H1 (cell line): ENCODE data around the gene GIN1. TPM values are rescaled to one million over a fixed set of nuclear protein-coding genes. Genes with fewer than 3 reads are reported as not detected.

Experiments
- ASH2L ChIP-seq: fragments of 200-600, 300-600 bp; sonication (generic); IDR thresholded peaks from one replicate; pipeline ENCODE4 v1.7.1; 2017; ENCODE audit warnings: low read length
- CREB1 ChIP-seq: IDR thresholded peaks from 2 replicates; pipeline ENCODE4 v1.6.1; 2012; ENCODE audit warnings: inconsistent platforms
- CTCF ChIP-seq, 3 experiments: IDR thresholded peaks; 1 replicate in 2 of 3; 2 replicates in 1 of 3; pipeline versions ENCODE4 v1.5.1 to v1.6.1; 2011; ENCODE audit warnings: low read length in 3 of 3, mild to moderate bottlenecking in 3 of 3, inconsistent platforms in 2 of 3, low read depth in 1 of 3, moderate library complexity in 1 of 3; ENCODE audit not compliant: insufficient read depth in 1 of 3; ENCODE audit errors: control extremely low read depth in 1 of 3
- GTF2F1 ChIP-seq: IDR thresholded peaks from 2 replicates; pipeline ENCODE4 v1.6.1; 2012; ENCODE audit warnings: low read depth, low read length, improper control_type of control experiment, borderline replicate concordance
- JUN ChIP-seq: IDR thresholded peaks from 2 replicates; pipeline ENCODE4 v1.6.1; 2011; ENCODE audit warnings: low read depth, mild to moderate bottlenecking, improper control_type of control experiment, low read length
- KDM1A ChIP-seq: fragments of 200-600, 300-600 bp; sonication (generic); IDR thresholded peaks from 2 replicates; pipeline ENCODE4 v1.7.1; 2016; ENCODE audit warnings: mild to moderate bottlenecking, low read length, borderline replicate concordance
- KDM4A ChIP-seq: IDR thresholded peaks from one replicate; pipeline ENCODE4 v1.7.1; 2012; ENCODE audit warnings: low read depth, mild to moderate bottlenecking, moderate library complexity, low read length, inconsistent platforms; ENCODE audit not compliant: severe bottlenecking
- KDM5A ChIP-seq: fragments of 200-600 bp; IDR thresholded peaks from 2 replicates; pipeline ENCODE4 v1.7.1; 2012; ENCODE audit warnings: mild to moderate bottlenecking, low read length, inconsistent platforms, mixed read lengths
- NRF1 ChIP-seq: IDR thresholded peaks from 2 replicates; pipeline ENCODE4 v1.6.1; 2011; ENCODE audit warnings: mild to moderate bottlenecking, low read depth, low read length, improper control_type of control experiment
- POLR2AphosphoS5 ChIP-seq: IDR thresholded peaks from 2 replicates; pipeline ENCODE4 v1.6.1; 2011; ENCODE audit warnings: low read depth, low read length
- RAD21 ChIP-seq, 2 experiments: IDR thresholded peaks in 1 of 2; conservative IDR thresholded peaks in 1 of 2; 2 replicates each; pipeline ENCODE4 v1.6.1; 2011; ENCODE audit warnings: low read depth in 2 of 2, low read length in 2 of 2, improper control_type of control experiment in 1 of 2, inconsistent platforms in 1 of 2, mild to moderate bottlenecking in 1 of 2, moderate library complexity in 1 of 2
- RBBP5 ChIP-seq: IDR thresholded peaks from 2 replicates; pipeline ENCODE4 v1.7.1; 2012; ENCODE audit warnings: low read depth, mild to moderate bottlenecking, inconsistent platforms, low read length, moderate library complexity, borderline replicate concordance
- RFX5 ChIP-seq: IDR thresholded peaks from 2 replicates; pipeline ENCODE4 v1.6.1; 2011; ENCODE audit warnings: low read depth, low read length, improper control_type of control experiment, borderline replicate concordance
- RNF2 ChIP-seq: fragments of 200-900, 300-1000 bp; sonication (generic); IDR thresholded peaks from 2 replicates; pipeline ENCODE4 v1.7.1; 2016; ENCODE audit warnings: borderline replicate concordance, low read depth, mild to moderate bottlenecking, antibody characterized with exemption, low read length; ENCODE audit not compliant: poor library complexity, severe bottlenecking; ENCODE audit errors: missing control alignments
- SP1 ChIP-seq: IDR thresholded peaks from 2 replicates; pipeline ENCODE4 v1.6.1; 2011; ENCODE audit warnings: low read depth, low read length
- TAF1 ChIP-seq: IDR thresholded peaks from 2 replicates; pipeline ENCODE4 v1.6.1; 2011; ENCODE audit warnings: mild to moderate bottlenecking, low read depth, low read length
- TBP ChIP-seq: IDR thresholded peaks from 2 replicates; pipeline ENCODE4 v1.6.1; 2011; ENCODE audit warnings: low read depth, low read length, improper control_type of control experiment
- ZNF274 ChIP-seq: IDR thresholded peaks from 2 replicates; pipeline ENCODE4 v1.7.0; 2012; ENCODE audit warnings: low read length, borderline replicate concordance; ENCODE audit errors: extremely low read depth
- polyA plus RNA-seq, 7 experiments: library from polyadenylated mRNA; depleted of rRNA in 3 of 7; stranded (reverse) in 5 of 7; unstranded in 2 of 7; fragments of >200 nt in 5 of 7; fragments of 200-250 nt in 2 of 7; gene quantifications; 1 replicate in 5 of 7; 2 replicates in 1 of 7; 4 replicates in 1 of 7; pipeline versions ENCODE4 v1.2.1 to v1.2.3, GENCODE V29; 2011 to 2013; ENCODE audit warnings: missing spikeins in 2 of 7, mixed read lengths in 2 of 7
- total RNA-seq: library from RNA; stranded (reverse); fragmentation: NEBNext Ultra II Directional; extraction: Animal tissue kit (Norgen Biotek cat#: 25700); gene quantifications from 2 replicates; pipeline ENCODE4 v1.2.1, GENCODE V29; 2021
- TF ChIP-seq, protein P1 (sequence below): IDR thresholded peaks from 2 replicates; pipeline ENCODE4 v1.6.1; 2012; ENCODE audit warnings: inconsistent platforms

GIN1 gene
- total and polyA plus RNA-seq, 2 of the 8 experiments (the other 6 are each of a cell fraction or from before 2014, with no cell fraction given), result 1.9 to 7.1 TPM

- no peak for TF ChIP-seq KDM1A
- TF ChIP-seq TBP, result peak; percentile 88
- TF ChIP-seq KDM5A, result peak; percentile 53; the same call in 1 of the 2 replicates
- TF ChIP-seq TAF1, result peak; percentile 93
- peak; percentile 84 for TF ChIP-seq SP1
- peak; percentile 73 for TF ChIP-seq CREB1
- TF ChIP-seq KDM4A, result peak; percentile 56
- TF ChIP-seq NRF1, result no peak
- peak; percentile 59; the same call in 1 of the 2 replicates for TF ChIP-seq RBBP5
- TF ChIP-seq, protein P1, sequence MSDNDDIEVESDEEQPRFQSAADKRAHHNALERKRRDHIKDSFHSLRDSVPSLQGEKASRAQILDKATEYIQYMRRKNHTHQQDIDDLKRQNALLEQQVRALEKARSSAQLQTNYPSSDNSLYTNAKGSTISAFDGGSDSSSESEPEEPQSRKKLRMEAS, result peak; percentile 80
- TF ChIP-seq JUN, result no peak
- TF ChIP-seq RFX5, result peak; percentile 8; the same call in 1 of the 2 replicates
- TF ChIP-seq GTF2F1, result 0 out of 2 replicates have a peak, but pooled peaks have one; percentile 47
- TF ChIP-seq ASH2L, result peak; percentile 97
- no peak for TF ChIP-seq ZNF274
- no peak for TF ChIP-seq RAD21 (IDR thresholded peaks at IDR 0.05 in 1 of 2, conservative IDR thresholded peaks at IDR 0.05 in 1 of 2; ENCODE audit: low read depth in 2 of 2, low read length in 2 of 2)
- no peak for TF ChIP-seq CTCF (IDR thresholded peaks at IDR 0.05; ENCODE audit: control extremely low read depth in 1 of 3, insufficient read depth in 1 of 3, low read depth in 1 of 3, low read length in 3 of 3)
- TF ChIP-seq RNF2, result no peak
- TF ChIP-seq POLR2AphosphoS5, result peak; percentile 79
These were observed at the start of gene GIN1, which contains the start of gene PPIP5K2 (continued) for GRCh38 chr5:103119765-103120606.
